GM21423 (cell line): Measurements from ENCODE around the gene CCT5.
"Not testable (repeated sequence)": the region's sequence is repeated elsewhere in the genome, so short reads cannot be mapped to it uniquely, and the experiment has no call there.

Source experiments
- ATAC-seq: cut with Tn5 transposase; IDR thresholded peaks from one replicate; pipeline ENCODE4 v1.9.1; 2021; ENCODE audit warnings: mild to moderate bottlenecking, moderate library complexity; ENCODE audit not compliant: unreplicated experiment

Gene CCT5

GRCh38 chr5:10244342-10244944 is 5.6 kb upstream of the CCT5 start:
- no peak for ATAC-seq

GRCh38 chr5:10246761-10247160 is 3.3 kb upstream of the CCT5 start:
- ATAC-seq = no peak

- not testable (repeated sequence) for ATAC-seq
Observed at GRCh38 chr5:10247217-10247616, 2.9 kb upstream of the CCT5 start.

- peak; percentile 1 for ATAC-seq
Observed at GRCh38 chr5:10248378-10249260, 1.5 kb upstream of the CCT5 start.

- peak; percentile 15 for ATAC-seq
Observed at GRCh38 chr5:10250806-10251276, 761 bp downstream of the CCT5 start.

GRCh38 chr5:10251405-10251804 is 1.3 kb downstream of the CCT5 start:
- no peak for ATAC-seq

GRCh38 chr5:10253390-10253789 is 3.3 kb downstream of the CCT5 start:
- ATAC-seq = no peak

GRCh38 chr5:10254686-10255085 is 4.6 kb downstream of the CCT5 start:
- no peak for ATAC-seq

GRCh38 chr5:10257870-10258269 is 7.8 kb downstream of the CCT5 start:
- ATAC-seq = no peak

- no peak for ATAC-seq
Observed at GRCh38 chr5:10259899-10260298, 9.8 kb downstream of the CCT5 start.

GRCh38 chr5:10261065-10261464 is 11.0 kb downstream of the CCT5 start:
- ATAC-seq = no peak

GRCh38 chr5:10262121-10262774 is 12.2 kb downstream of the CCT5 start:
- ATAC-seq = no peak

- ATAC-seq = no peak
Observed at GRCh38 chr5:10262995-10263394, 12.9 kb downstream of the CCT5 start.

GRCh38 chr5:10264604-10265003 is 14.5 kb downstream of the CCT5 start:
- no peak for ATAC-seq

- ATAC-seq = no peak
Observed at GRCh38 chr5:10265245-10266109, 15.4 kb downstream of the CCT5 start.

- ATAC-seq = no peak
Observed at GRCh38 chr5:10266137-10266536, 16.1 kb downstream of the CCT5 start.

- no peak for ATAC-seq
Observed at GRCh38 chr5:10266839-10267238, 16.8 kb downstream of the CCT5 start.

GRCh38 chr5:10268100-10268499 is 18.0 kb downstream of the CCT5 start:
- no peak for ATAC-seq

GRCh38 chr5:10272053-10272874 is 22.2 kb downstream of the CCT5 start:
- no peak for ATAC-seq

GRCh38 chr5:10272875-10273209 is 22.8 kb downstream of the CCT5 start:
- not testable (repeated sequence) for ATAC-seq
